NCI-H1092 treated with DMSO at 0.1 percent for 48 hours (cell line): Measurements from ENCODE around the gene GINS3.
"Not testable (repeated sequence)": the region's sequence is repeated elsewhere in the genome, so short reads cannot be mapped to it uniquely, and the experiment has no call there.

Experiments
- DNase-seq: peaks from one replicate; lab custom pipeline; 2025; lab: John Stamatoyannopoulos, UW

The GINS3 gene

GRCh38 chr16:58389724-58390123 is 2.5 kb upstream of the GINS3 start:
- DNase-seq: no peak

GRCh38 chr16:58393138-58393504 is 850 bp downstream of the GINS3 start:
- DNase-seq: no peak

- not testable (repeated sequence) for DNase-seq
These were observed 4.6 kb downstream of the GINS3 start for GRCh38 chr16:58396897-58397296.

- DNase-seq: no peak
These were observed 7.7 kb downstream of the GINS3 start for GRCh38 chr16:58399718-58400633.

GRCh38 chr16:58401305-58401704 is 9.0 kb downstream of the GINS3 start:
- not testable (repeated sequence) for DNase-seq

GRCh38 chr16:58402796-58403195 is 10.5 kb downstream of the GINS3 start:
- DNase-seq: no peak

GRCh38 chr16:58409316-58409973 is 17.2 kb downstream of the GINS3 start:
- DNase-seq: no peak

GRCh38 chr16:58411336-58411735 is 19.1 kb downstream of the GINS3 start:
- no peak for DNase-seq

- DNase-seq: no peak
These were observed 19.7 kb downstream of the GINS3 start for GRCh38 chr16:58411736-58412614.

GRCh38 chr16:58412615-58412970 is 20.3 kb downstream of the GINS3 start:
- DNase-seq: not testable (repeated sequence)

- no peak for DNase-seq
These were observed 21.1 kb downstream of the GINS3 start for GRCh38 chr16:58413359-58413758.

- no peak for DNase-seq
These were observed 22.7 kb downstream of the GINS3 start for GRCh38 chr16:58415003-58415402.

- DNase-seq: not testable (repeated sequence)
These were observed 23.7 kb downstream of the GINS3 start for GRCh38 chr16:58415961-58416360.

- DNase-seq: no peak
These were observed 24.8 kb downstream of the GINS3 start for GRCh38 chr16:58417035-58417434.

GRCh38 chr16:58417600-58417999 is 25.3 kb downstream of the GINS3 start:
- DNase-seq: no peak

GRCh38 chr16:58418026-58418425 is 25.8 kb downstream of the GINS3 start:
- no peak for DNase-seq

- DNase-seq: no peak
These were observed 26.3 kb downstream of the GINS3 start for GRCh38 chr16:58418601-58419000.

GRCh38 chr16:58419241-58419990 is 27.1 kb downstream of the GINS3 start:
- no peak for DNase-seq

GRCh38 chr16:58421059-58421458 is 28.8 kb downstream of the GINS3 start:
- no peak for DNase-seq

GRCh38 chr16:58421529-58421928 is 29.3 kb downstream of the GINS3 start:
- no peak for DNase-seq

GRCh38 chr16:58422809-58423208 is 30.5 kb downstream of the GINS3 start:
- no peak for DNase-seq

GRCh38 chr16:58425245-58425644 is 33.0 kb downstream of the GINS3 start:
- DNase-seq: no peak
